ENCODE data around the gene NOL11. TPM values are rescaled to one million over a fixed set of nuclear protein-coding genes. Genes with fewer than 3 reads are reported as not detected.

Gene NOL11
- total RNA-seq, 2 experiments from 2014 or later = 64.9 to 65.5 TPM

DNA sequence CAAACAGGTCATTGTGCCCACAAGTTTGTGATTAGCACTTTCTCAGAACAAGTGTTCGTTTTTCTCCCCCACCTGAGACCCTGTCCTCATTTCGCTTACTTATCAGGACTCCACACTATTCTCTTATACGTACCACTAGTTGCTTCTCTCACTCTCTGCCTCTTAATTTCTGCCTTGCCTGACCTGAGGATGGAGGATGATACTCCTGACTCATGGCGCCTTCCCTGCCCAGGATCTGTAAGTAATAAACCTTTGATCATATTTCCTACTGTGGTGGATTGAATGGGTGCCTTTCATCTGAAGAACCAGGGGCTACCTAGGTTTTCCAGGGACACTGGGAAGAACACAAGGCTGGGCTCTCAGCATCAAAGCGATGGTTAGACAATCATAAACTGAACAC lies 67.8 kb downstream of the NOL11 start:
- TF ChIP-seq, protein P1, sequence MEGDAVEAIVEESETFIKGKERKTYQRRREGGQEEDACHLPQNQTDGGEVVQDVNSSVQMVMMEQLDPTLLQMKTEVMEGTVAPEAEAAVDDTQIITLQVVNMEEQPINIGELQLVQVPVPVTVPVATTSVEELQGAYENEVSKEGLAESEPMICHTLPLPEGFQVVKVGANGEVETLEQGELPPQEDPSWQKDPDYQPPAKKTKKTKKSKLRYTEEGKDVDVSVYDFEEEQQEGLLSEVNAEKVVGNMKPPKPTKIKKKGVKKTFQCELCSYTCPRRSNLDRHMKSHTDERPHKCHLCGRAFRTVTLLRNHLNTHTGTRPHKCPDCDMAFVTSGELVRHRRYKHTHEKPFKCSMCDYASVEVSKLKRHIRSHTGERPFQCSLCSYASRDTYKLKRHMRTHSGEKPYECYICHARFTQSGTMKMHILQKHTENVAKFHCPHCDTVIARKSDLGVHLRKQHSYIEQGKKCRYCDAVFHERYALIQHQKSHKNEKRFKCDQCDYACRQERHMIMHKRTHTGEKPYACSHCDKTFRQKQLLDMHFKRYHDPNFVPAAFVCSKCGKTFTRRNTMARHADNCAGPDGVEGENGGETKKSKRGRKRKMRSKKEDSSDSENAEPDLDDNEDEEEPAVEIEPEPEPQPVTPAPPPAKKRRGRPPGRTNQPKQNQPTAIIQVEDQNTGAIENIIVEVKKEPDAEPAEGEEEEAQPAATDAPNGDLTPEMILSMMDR (conservative IDR thresholded peaks at IDR 0.05; ENCODE audit: low read length) = no peak
- TF ChIP-seq EZH2phosphoT487 (IDR thresholded peaks at IDR 0.05; ENCODE audit: borderline replicate concordance, low read depth, low read length) = no peak
- Histone ChIP-seq H3K79me2 (ENCODE audit: insufficient read depth, low read depth, low read length) (no peaks in the 10 kb centered on the region), H3K4me3 (ENCODE audit: low read depth, low read length, poor library complexity, severe bottlenecking) (no peak overlapping the region), H3K36me3 (ENCODE audit: insufficient read depth, low read length) (no peaks in the 10 kb centered on the region), H3K9me3 (ENCODE audit: low read length) (no peaks in the 10 kb centered on the region), H3K4me2 (ENCODE audit: low read length) (no peak overlapping the region), H3K9me2 (ENCODE audit: insufficient read depth, low read length) (no peaks in the 10 kb centered on the region), H2AFZ (ENCODE audit: low read length) (no peak overlapping the region), H3K27ac (ENCODE audit: low read depth, low read length, poor library complexity, severe bottlenecking) (no peak overlapping the region), H3K4me1 (ENCODE audit: insufficient read depth, low read length, poor library complexity, severe bottlenecking) (no peaks in the 10 kb centered on the region), H4K20me1 (ENCODE audit: insufficient read depth, low read length) (no peaks in the 10 kb centered on the region)
- intact Hi-C loops (cut with micrococcal nuclease; ENCODE audit: unreplicated experiment) = no loop called here
- CTCF ChIA-PET (ENCODE audit: unreplicated experiment) = interaction anchor here (0.6 kb wide), 1 partner anchor 212 kb away, joined by 3 read pairs; no protein-coding TSS in a partner anchor
- POLR2A ChIA-PET = no interaction called here
- no TSS peak for BruUV-seq (replicated peaks)
- DNase-seq (ENCODE audit: low spot score) = no peak

Small RNAs within 50 kb of the gene (small RNA-seq; reads per million reads assigned to genes)
- gene SNORA38B = 2.9 reads per million, percentile 85 among the genes with 10 or more reads in this experiment

Other genes starting within 250 kb of the NOL11 start
- 86.1 and 104 TPM in 2 replicates for gene BPTF, start 107.6 kb downstream of the NOL11 start, total RNA-seq (2014; rRNA removed; shearing (Covaris generic))
- 211 and 212 TPM in 2 replicates for gene BPTF, start 107.6 kb downstream of the NOL11 start, total RNA-seq (2022)